BJ (cell line): ENCODE measurements around the gene TGFBI. TPM values are rescaled to one million over a fixed set of nuclear protein-coding genes. Genes with fewer than 3 reads are reported as not detected.
"Not testable (repeated sequence)": the region's sequence is repeated elsewhere in the genome, so short reads cannot be mapped to it uniquely, and the experiment has no call there.

Experiments used
- CTCF ChIA-PET: fragments of 350-600 bp; formaldehyde crosslinking; extraction: SDS; loops from one replicate; lab custom pipeline; 2021; ENCODE audit warnings: antibody characterized with exemption, inconsistent platforms; lab: Yijun Ruan, JAX
- POLR2A ChIA-PET: fragments of 300-600 bp; sonication (Branson Sonifier 250); formaldehyde crosslinking; extraction: SDS; loops from one replicate; lab custom pipeline; 2021; ENCODE audit warnings: antibody characterized with exemption; lab: Charles Lee
- DNase-seq: peaks from one replicate; pipeline ENCODE4 v3.0.0-alpha.2; 2011; ENCODE audit warnings: low read depth
- H3K27me3 ChIP-seq: 2 replicates; pipeline ENCODE4 v1.6.0; 2011; ENCODE audit warnings: low read length; ENCODE audit not compliant: control insufficient read depth, insufficient read depth
- H3K36me3 ChIP-seq: 2 replicates; pipeline ENCODE4 v1.5.1; 2011; ENCODE audit warnings: low read length; ENCODE audit not compliant: control insufficient read depth, insufficient read depth
- H3K4me3 ChIP-seq: 2 replicates; pipeline ENCODE4 v1.5.1; 2011; ENCODE audit warnings: low read depth, mild to moderate bottlenecking, control low read depth, low read length
- polyA plus RNA-seq: library from polyadenylated mRNA; depleted of rRNA; stranded (reverse); fragments of >200 nt; gene quantifications from 2 replicates; pipeline ENCODE4 v1.2.3, GENCODE V29; 2011
- TF ChIP-seq, protein P1 (sequence below): IDR thresholded peaks from 2 replicates; pipeline ENCODE4 v1.5.1; 2011; ENCODE audit warnings: low read depth, mild to moderate bottlenecking, control low read depth, inconsistent platforms, low read length, moderate library complexity; ENCODE audit not compliant: insufficient read depth

The TGFBI gene
- polyA plus RNA-seq, 1 experiment = 1,228 TPM

DNA sequence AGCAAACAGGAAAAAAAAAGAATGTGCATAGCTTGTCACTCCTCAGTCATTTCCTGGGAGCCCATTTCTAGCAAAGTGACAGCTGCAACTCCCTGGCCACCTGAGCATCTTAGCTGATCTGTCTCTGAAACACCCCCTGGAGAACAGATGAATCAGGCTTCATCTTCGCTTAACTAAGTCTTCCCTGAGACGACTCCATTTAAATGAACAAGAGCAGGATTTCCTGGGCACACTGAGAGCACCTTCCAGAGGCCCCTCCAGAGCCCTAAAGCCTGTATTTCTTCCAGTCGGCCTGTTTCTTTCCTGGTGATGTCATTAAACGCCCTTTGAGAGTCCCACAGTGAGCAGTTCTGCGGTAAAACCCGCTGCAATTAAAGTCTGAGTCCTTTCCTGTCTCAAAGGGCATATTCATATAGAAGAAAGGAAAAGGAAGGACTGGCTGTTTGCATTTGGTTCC is 13.9 kb downstream of the TGFBI start:
- TF ChIP-seq, protein P1, sequence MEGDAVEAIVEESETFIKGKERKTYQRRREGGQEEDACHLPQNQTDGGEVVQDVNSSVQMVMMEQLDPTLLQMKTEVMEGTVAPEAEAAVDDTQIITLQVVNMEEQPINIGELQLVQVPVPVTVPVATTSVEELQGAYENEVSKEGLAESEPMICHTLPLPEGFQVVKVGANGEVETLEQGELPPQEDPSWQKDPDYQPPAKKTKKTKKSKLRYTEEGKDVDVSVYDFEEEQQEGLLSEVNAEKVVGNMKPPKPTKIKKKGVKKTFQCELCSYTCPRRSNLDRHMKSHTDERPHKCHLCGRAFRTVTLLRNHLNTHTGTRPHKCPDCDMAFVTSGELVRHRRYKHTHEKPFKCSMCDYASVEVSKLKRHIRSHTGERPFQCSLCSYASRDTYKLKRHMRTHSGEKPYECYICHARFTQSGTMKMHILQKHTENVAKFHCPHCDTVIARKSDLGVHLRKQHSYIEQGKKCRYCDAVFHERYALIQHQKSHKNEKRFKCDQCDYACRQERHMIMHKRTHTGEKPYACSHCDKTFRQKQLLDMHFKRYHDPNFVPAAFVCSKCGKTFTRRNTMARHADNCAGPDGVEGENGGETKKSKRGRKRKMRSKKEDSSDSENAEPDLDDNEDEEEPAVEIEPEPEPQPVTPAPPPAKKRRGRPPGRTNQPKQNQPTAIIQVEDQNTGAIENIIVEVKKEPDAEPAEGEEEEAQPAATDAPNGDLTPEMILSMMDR = no peak
- Histone ChIP-seq H3K27me3 (no peaks in the 10 kb centered on the region), H3K36me3 (peaks cover 26% of the 10 kb centered on the region), H3K4me3 (no peak overlapping the region)
- POLR2A ChIA-PET = no interaction called here
- CTCF ChIA-PET = interaction anchor here (1.0 kb wide), 1 partner anchor 21 kb away, joined by 4 read pairs; no protein-coding TSS in a partner anchor
- no peak for DNase-seq

DNA sequence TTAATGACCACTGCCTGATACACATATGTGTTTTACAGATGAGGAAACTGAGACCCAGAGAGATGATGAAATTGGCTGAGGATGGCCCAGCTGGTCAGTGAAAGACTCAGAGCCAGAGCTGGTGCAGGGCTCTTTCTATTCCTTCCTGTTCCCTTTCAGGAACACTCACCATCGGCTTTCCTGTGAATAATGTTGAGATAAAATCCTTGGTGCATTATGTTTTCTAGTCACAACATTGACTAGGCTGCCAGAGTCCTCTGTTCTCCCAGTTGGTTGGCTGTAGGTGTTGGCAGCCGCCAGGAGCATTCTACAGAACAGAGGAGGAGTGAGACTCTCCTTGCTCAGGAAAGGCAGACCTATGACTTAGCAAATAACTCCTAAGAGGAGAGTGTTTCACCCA is 14.8 kb downstream of the TGFBI start:
- CTCF ChIA-PET = interaction anchor here (1.0 to 1.4 kb wide), 2 partner anchors 12 to 20 kb away, joined by 4 read pairs; no protein-coding TSS in a partner anchor
- Histone ChIP-seq H3K27me3 (no peaks in the 10 kb centered on the region), H3K36me3 (peaks cover 32% of the 10 kb centered on the region), H3K4me3 (no peak overlapping the region)
- POLR2A ChIA-PET = no interaction called here
- TF ChIP-seq, protein P1 = no peak
- DNase-seq = no peak

DNA sequence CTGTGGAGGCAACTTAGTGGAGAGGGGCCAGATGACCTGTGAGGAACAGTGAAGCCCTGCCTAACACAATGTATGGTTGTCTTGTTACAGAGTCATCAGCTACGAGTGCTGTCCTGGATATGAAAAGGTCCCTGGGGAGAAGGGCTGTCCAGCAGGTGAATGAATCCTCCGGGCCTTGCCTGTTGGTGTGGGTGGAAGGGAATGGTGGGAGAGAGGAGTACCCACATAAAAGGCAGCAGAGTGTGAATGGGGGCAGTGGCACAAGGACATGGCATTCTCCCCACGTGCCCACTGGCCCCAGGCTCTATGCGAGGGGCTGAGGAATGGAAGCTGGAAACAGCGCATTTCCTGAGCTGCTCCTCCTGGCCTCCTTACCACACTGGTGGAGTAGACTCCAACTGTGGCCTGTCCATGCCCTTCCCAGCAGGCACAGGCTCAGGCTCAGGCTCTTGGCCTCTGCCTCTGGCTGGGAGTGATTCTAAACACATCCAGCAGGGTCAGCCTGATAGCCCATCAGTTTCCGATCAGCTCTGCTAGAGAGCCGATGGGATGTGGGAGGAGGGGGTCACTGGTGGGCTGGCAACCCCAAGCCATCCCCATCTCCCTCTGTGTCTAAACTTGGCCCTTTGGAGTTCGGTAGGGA is 15.3 kb downstream of the TGFBI start:
- Histone ChIP-seq H3K36me3 (peaks cover 34% of the 10 kb centered on the region), H3K4me3 (no peak overlapping the region), H3K27me3 (no peaks in the 10 kb centered on the region)
- no peak for DNase-seq
- ChIA-PET POLR2A (no interaction called here), CTCF (interaction anchor here (1.0 to 1.4 kb wide), 2 partner anchors 11 to 13 kb away, joined by 3 to 4 read pairs; no protein-coding TSS in a partner anchor)
- TF ChIP-seq, protein P1 = no peak

DNA sequence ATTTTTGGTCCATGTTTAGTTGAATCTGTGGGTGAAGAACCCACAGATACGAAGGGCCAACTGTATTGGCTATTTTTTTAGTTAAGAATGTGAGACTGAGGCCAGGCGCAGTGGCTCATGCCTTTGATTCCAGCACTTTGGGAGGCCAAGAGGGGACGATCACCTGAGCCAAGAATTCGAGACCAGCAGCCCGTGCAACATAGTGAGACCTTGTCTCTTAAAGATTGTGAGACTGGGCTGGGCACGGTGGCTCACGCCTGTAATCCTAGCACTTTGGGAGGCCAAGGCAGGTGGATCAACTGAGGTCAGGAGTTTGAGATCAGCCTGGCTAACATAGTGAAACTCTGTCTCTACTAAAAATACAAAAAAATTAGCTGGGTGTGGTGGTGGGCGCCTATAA is 16.2 kb downstream of the TGFBI start:
- CTCF ChIA-PET = interaction anchor here (0.9 to 1.5 kb wide), 3 partner anchors 12 to 14 kb away, joined by 3 to 5 read pairs (median 3); no protein-coding TSS in a partner anchor
- H3K4me3 ChIP-seq, H3K27me3 ChIP-seq, DNase-seq, POLR2A ChIA-PET: not testable (repeated sequence)
- peaks cover 40% of the 10 kb centered on the region for H3K36me3 ChIP-seq

DNA sequence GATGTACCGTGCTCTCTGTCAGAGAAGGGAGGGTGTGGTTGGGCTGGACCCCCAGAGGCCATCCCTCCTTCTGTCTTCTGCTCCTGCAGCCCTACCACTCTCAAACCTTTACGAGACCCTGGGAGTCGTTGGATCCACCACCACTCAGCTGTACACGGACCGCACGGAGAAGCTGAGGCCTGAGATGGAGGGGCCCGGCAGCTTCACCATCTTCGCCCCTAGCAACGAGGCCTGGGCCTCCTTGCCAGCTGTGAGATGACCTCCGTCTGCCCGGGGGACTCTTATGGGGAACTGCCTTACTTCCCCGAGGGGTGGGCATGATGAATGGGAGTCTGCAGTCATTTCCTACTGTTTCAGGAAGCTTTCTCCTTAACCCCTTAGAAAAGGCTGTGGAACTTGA is 17.5 kb downstream of the TGFBI start:
- POLR2A ChIA-PET = no interaction called here
- CTCF ChIA-PET = interaction anchor here (1.3 to 1.5 kb wide), 2 partner anchors 12 to 15 kb away, joined by 5 read pairs; no protein-coding TSS in a partner anchor
- Histone ChIP-seq H3K4me3 (no peak overlapping the region), H3K36me3 (peaks cover 36% of the 10 kb centered on the region), H3K27me3 (no peaks in the 10 kb centered on the region)
- DNase-seq = no peak
- TF ChIP-seq, protein P1 = no peak
